Activated T-helper 9 cell treated with anti-CD3 and anti-CD28 coated beads, Interleukin-2, amount 50 U/mL, for 16 hours (primary cell): ENCODE data around the gene GPS1.
A peak's percentile ranks its signal among the peaks of the same experiment; 100 is the strongest.

ENCODE experiments used
- DNase-seq: peaks from one replicate; pipeline ENCODE4 v3.0.0-alpha.2; 2020; ENCODE audit warnings: low read depth

Gene GPS1

DNA sequence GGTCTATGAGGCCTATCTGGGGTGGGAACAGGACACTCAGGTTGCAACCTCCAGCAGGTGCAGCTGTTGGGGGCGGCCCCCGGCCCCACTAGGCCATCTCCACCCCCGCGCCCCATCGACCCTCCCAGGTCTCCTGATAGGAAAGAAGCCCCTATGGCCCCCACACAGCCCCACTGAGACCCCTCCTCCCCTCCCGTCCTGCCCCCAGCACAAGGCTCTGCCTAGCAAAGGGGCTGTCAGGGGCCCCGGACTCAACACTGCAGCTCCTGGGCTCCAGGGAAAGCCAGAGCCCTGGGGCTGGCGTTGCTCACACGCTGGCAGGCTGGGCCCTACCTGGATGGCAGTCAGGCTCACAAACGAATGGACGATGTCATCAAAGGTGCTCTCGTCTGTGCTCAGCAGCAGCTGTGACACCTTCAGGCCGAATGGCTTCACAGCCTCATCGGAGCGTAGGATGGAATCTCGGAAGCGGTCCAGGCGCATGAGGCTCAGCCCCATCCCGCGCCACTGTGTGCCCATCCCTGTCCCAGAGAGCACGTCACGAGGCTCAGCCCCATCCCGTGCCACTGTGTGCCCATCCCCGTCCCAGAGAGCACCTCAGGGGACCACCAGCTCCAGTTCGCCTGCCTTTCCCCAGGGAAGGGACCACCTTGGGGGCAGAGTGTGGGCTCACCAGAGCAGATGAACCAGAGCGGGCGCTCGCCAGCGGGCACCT lies 39.0 kb downstream of the GPS1 start:
- no peak for DNase-seq

DNA sequence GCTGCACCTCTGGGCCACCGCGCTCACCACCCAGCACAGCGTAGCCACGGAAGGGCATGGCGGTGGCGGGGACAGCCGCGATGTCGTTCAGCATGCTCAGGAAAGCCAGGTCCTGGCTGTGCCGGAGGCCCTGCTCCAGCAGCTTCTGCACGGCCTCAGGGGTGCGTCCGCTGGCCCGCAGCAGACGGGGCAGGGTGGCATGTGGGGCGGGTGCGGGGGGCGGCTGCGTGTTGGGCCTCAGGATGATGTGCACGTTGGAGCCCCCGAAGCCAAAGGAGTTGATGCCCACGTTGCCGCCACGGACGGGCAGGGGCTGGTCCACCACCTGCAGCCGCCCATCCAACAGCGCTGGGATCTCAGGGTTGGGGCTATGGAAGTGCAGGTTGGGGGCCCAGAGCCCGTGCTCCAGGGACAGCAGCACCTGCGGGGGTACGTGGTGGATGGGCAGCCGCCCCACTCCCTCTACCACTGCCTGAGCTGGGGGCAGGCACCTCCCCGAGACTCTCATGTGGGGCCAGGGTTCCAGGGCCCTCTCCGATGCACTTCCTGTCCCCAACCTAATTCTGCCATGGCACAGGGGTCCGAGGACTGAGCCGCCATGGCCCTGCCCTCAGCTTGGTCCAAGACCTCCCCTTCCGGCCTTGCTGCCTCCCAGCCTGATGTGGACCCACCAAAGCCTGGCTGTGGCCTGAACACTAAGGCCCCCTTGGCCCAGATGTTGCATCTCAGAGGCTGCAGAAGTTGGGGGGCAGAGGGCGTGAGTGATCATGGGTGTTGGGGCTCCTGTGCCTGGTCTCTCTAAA lies 39.8 kb downstream of the GPS1 start:
- no peak for DNase-seq

DNA sequence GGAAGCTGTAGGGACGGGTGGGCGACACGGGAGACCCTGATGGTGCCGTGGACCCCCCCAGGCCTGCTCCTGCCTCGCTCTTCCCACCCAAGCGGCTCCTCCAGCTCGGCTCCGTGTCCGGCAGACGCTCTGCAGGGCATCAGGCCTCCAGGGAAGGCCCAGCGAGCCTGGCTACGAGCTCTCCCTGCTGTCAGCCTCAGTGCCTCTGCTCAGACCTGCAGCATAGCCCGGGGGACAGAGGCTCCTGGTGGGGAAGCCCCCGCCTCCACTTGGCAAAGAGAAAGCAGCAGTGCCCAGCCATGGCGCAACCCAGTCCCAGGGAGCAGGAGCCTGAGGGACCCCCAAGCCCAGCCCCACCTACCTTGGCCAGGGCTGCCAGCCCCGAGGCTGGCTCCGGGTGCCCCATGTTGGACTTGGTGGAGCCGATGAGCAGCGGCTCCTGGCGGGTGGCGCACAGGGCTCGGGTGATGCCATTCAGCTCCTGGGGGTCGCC lies 40.4 kb downstream of the GPS1 start:
- DNase-seq = no peak

DNA sequence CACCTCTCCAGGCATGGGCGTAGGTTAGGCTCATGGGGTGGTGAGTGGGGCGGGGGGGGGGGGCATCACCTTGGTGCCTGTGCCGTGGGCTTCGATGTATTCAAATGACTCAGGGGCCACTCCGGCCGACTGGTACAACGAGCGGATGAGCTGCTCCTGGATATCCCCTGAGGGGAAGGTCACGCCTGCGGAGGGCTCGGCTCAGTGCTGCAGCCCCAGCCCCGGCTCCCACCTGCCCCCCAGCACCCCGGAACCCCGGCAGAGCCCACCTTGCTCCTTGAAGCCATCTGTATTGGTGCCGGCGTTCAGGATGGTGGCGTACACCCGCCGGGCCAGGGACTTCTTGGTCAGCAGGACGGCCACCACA lies 40.9 kb downstream of the GPS1 start:
- DNase-seq = no peak

DNA sequence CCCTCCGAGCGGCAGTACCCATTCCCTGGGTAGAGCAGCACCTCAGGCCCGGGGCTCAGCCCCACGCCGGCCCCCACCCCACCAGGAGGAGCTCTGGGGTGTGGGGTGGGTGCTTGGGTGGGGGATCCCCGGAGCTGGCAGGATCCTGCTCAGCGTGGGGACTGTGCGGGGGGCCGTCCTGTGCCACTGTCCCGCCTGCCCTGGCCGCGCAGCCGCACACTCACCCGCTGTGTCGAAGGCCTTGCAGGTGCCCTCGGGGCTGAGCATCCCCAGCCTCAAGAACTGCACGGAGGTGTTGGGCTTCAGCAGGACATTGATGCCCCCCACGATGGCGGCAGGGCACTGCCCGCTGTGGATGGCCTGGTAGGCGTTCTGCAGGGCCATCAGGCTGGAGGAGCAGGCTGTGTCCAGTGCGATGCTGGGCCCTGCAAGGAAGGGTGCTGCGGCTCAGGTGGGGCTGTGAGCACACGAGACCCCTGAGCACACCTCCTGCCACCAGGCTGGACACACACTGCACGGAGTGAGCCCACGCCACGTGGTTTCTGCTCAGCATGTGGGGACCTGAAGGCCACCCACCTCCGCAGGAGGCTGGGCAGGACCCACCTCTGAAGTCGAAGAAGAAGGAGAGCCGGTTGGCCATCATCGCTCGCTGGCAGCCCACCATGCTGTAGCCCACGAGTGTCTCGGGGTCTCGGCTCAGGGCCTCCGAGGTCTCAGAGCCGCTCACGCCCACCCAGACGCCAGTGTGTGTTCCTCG lies 41.5 kb downstream of the GPS1 start:
- no peak for DNase-seq

DNA sequence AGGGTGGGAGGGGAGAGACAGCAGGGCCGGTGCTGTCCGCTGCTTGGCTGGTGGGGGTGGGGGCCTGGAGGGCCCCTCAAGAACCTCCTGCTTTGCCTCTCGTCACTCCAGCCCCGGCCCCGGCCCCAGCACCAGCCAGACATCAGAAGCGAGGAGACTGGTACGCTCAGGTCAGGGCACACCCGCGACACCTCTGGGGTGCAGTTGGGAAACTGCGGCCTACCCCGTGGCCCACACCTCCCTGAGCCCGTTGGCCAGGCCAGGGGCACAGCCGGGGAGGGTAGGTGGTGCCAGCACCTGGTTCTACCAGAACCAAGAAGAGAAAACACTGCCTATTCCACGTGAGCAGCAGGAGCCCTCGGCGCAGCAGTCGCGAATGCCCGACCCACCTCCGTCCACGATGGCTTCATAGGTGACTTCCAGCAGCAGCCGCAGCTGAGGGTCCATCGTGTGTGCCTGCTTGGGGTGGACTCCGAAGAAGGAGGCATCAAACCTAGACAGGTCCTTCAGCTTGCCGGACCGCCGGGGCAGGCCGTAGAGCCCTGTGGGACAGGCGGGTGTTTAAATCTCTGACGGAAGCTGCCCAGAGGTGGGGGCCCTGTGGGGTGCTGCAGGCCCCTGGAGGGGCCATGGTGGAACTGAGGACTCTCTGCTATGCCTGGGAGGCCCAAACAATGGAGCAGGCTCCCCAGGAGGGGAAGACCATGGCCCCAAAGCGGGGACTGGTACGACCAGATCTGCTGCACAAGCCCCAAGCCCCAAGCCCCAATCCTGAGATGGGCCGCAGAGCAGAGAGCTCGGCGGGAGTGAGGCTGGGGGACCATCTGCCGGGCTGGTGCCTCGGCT lies 43.5 kb downstream of the GPS1 start:
- no peak for DNase-seq

DNA sequence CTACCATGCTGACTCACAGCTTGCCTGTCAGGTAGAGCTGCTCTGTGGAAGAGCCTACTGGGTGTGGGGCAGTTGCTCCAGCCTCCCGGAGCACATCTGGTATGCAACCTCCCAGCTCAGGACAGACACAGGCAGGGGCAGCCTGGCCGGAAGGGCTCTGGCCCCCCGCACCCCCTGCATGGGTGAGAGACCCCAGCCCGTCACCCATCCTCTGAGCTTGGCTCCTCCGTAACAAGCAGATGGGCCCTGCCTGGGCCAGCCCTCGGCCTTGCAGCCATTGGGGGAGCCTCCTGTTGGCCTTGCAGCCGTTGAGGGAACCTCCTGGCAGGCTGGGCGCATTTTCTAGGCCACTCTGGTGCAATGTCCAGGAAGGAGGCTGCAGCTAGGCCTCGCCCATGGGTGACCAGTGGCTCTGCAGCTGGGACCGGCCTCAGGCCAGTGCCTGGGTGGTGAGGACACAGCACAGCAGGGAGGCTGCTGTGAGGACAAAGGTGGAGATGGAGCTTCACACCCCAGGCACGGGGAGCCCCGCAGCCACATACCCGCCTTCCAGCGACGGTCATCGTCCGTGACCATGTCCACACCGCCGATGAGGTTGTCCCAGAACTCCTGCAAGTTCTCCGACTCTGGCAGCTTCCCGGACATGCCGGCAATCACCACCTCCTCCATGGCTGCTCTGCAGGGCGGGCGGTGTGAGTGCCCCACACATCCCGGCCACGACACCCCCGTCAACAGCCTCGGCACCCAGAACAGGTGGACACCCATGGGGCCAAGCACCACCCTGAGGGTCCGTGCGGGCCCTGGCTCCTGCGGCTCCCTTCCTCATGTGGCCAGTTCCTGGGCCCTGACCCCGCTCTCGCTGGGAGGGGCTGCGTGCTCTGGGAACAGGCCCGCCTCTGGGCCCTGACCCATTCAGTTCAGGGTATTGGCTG lies 44.3 kb downstream of the GPS1 start:
- DNase-seq = no peak

DNA sequence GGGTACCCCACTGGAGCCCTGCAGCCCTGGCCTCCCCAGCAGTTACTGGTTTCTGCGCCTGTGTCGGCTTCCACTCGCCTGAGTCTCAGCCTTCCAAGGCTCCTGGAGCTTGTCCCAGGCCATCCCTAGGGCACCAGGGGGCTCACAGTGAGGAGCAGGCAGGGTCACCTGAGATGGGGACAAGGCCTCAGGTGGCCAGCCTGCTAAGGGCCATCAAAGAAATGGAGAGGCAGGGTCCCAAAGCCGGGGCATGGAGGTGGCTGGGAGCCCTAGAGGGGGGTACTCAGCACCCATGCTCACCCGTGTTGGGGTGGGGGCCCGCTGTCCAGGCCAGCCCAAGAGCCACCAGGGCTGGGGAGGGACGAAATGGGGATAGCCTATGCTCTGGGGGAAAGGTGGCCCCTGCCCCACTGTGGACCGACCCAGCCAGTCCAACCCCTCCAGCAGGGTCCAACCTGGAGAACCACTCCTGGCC lies 45.0 kb downstream of the GPS1 start:
- DNase-seq = no peak

DNA sequence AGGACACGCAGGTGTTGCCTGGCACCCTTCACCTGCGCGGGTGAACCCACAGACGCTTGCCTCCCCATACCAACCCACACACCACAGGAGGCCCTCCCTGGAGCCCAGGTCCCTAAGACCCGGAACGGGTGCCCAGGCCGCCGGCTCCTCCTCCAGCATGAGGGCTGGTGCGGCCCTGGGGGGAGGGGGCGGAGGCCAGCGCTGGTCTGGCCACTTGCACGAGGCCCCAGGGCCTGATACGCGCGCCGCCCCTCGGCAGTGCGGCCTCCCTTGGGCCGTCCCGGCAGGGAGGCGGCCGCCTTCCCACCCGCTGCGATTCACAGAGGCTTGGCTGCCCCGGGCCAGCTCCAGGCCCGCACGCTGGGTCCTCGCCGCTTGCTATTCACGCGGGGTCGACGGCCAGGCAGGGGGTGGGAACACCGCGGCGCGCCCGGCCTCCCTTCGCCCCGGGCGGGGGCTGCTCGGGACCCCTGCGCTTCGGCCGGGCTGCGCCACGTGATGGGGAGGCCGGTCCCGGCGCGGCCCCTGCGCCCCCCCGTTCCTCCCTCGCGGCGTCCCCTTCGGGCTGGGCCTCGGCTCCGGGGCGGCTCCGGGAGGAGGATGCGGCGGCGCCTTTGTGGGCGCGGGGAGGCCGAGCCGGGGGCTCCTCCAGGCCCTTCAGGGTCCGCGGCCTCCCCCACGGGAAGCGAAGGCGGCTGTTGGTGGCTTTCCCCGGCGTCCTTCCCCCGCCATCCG lies 45.7 kb downstream of the GPS1 start:
- peak; percentile 38 for DNase-seq

DNA sequence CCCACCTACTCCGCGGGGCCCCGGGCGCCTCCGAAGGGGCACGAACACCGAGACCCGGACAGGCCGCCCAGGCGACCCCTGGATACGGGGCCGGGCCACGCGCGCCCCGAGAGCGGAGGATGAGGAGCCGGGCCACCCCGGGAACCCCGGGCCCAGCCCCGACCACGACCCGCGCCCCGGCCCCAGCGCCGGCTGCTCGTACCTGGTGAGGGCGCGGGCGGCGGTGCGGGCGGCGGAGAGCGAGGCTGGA lies 46.1 kb downstream of the GPS1 start:
- DNase-seq = no peak

DNA sequence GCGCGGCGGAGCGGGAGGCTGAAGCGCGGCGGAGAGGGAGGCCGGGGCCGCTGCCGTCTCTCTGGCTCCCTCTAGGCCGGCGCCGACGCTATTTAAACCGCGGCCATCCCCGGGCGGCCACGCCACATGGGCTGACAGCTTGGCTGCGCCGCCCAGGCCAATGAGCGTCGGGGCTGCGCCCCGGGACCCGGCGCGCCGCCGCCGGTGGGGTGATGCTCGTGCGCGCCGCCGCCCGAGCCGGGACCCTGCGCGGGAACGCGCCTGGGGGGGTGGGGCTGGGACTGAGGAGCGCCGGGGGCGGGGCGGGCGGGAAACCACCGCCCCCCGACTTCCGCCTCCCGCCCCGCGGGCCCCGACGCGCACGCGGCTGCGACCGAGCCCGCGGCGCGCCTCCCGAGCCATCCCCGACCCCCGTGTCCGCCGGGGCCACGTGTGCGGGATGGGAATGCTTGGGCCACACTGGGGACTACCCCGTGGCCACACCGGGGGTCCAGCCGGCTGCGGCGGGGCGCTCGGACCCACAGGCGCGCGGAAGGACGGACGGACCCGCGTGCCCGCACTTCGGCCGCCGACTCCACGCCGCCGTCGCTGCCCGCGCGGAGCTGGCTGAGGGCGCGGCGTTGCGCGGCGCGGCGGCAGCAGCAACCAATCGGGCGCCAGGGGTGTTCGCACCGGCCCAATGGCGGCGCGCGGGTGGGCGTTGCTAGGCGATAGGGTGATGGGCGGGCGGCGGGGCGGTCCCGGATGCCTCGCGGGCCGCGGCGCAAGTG lies 46.7 kb downstream of the GPS1 start, which contains the start of gene FASN:
Gene FASN, minus strand, starts transcription at position 68 of the 770 bp plus-strand sequence. CDS start 1,791 bp downstream, outside the sequence.
- DNase-seq = peak; percentile 91

DNA sequence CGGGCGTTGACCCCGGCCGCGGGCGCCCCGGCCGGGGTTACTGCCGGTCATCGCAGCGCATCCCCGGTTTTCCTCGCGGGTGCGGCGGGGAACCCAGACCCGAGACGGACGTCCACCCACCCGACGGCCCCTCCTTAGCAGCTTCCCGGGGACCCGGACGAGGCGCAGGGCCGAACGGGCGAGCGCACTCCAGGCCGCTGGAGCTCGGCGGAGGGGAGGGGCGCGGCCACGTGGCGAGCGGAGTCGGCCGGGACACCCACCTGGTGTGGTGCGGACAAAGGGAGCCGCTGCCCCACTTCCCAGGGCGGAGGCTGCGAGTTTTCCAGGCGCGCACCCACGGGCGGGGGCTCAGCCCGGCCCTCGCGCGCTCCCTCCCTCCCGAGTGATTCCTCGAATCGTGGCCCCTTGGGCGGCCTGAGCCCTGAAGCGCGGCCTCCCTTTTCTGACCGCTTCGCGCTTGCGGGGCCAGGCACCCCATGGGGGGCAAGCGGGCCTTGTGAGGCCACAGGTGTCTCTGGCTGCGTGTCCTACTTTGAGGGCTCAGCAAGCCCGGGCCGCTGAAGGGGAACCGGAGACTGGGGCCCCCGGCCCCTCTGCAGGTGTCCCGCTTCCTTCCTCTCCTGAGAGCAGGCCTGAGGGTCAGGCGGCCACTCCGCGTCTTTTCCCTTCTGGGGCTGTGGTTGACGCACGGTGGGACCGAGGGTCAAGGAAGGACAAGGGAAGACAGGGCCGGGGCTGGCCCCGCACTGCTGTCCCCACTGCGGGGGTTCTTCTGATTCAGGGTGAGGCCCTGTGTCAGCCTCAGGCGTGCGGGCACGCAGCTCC lies 47.5 kb downstream of the GPS1 start:
- DNase-seq = no peak

DNA sequence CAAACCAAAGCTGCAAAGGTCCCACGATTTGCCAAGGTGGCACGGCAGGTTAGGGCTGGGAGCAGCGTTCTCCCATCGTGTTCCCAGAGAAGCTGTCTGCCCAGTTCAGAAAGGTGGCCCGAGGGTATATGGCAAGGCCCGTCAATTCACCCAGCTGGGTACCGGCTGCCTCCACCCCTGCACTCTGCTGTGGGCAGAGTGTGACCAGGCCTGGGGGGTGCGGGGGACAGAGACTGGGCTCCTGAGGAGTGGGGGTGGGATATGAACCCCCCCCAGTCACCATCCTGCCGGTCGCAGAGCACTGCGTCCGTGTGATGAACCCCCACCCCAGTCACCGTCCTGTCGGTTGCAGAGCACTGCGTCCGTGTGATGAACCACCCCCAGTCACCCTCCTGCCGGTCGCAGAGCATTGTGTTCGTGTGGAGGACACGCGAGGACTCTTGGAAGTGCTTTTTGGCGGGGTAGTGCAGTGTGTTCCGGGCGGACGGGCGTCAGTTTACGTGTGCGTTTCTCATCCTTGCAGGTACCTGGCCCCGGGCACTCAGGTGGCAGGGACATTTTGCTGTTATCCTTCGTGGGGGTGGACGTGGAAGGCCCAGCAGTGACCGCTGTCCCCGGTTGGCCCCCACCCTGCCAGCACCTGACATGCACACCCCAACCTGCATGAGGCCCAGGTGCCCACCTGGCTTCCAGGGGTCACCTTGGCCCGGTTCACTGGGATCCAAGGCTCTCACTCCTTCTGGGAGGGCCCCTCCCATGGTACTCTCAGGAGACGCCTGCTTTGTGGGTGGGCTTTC lies 49.0 kb downstream of the GPS1 start:
- no peak for DNase-seq

DNA sequence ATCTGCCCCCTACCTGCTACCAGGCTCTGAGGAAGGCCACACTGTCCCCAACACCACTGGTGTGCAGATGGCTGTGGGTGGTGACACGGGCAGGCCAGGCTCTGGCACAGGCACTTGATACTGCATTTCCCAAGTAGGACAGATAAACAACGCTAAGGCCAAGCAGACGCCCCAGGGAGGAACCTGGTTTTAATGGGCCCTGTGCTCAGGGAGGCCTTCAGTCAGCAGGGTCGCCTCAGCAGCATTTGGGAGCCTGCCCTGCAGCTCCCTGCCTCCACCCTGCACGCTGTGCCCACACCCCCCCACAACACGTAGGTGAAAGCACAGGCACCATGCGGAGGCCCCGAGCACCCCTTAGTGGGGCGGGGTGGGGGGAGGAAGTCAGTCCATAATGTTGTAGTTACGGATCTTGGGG lies 49.6 kb downstream of the GPS1 start:
- no peak for DNase-seq

DNA sequence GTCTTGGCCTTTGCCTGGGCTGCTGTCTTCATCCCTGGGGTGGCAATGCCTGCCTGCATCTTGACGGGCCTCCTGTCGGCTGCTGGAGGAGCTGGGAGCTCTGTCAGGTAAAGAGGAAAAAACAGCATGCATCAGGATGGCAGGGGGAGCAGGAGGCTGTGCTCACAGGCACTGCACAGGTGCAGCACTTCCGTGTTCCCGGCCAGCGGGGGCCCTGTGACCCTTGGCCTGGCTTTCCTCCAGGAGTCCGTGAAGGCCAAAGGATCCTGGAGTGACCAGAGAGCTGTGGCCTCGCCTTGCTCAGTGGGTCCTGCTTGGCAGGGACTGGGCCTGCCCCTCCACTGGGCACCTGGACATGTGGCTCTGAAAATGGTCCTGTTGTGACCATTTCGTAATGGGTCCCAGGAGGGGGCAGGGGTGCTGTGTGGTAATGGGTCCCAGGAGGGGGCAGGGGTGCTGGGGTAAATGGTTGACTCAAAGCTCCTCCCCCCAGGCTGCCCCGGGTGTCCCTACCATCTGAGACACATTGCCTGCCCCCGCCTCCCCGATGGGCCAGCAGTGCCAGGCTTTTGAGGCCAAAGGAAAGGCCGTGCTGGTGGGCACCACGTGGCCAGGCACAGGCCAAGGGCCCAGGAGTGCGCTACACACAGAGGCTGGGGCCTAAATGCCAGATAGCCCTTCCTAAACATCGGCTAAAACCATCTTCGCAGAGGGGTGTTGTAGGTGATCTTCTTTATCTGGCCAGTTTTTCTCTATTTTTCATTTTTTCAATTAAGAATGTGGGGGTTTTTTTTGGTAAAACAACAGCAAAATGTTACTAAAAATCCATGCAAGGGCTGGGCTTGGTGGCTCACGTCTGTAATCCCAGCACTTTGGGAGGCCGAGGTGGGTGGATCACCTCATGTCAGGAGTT lies 50.3 kb downstream of the GPS1 start:
- DNase-seq = no peak
